ENCODE measurements around the gene IRAK1.

Gene IRAK1

DNA sequence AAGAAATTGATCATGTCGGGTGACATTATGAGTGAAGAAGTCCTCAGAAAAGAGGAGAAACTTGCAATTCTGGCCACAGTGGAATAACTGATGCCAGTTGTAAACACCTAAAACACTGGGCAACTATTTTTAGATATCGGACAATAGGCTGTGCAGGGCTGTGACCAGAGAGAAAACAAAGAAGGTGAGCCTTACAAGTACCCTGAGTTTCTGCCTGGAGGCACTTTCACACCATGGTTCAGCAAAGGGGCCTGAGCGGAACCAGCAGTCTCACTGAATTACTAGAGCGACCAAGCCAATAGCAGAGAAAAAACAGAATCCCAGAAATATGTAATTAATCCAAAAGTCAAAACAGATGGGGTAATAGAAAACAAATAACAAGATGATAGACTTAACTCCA is 11.2 kb downstream of the IRAK1 start:
- H3K79me2 ChIP-seq (ENCODE audit: insufficient read depth, low read depth), result no peaks in the 10 kb centered on the region
- H3K4me2 ChIP-seq, result peak overlapping the region; percentile 21; the same call in 1 of the 2 replicates
- H3K36me3 ChIP-seq (ENCODE audit: insufficient read depth), result 0 out of 2 replicates have a peak, but pooled peaks cover 2% of the 10 kb centered on the region
- H3K27ac ChIP-seq, result peak overlapping the region; percentile 42; the same call in 1 of the 2 replicates
- H3K4me1 ChIP-seq (ENCODE audit: low read depth, poor library complexity, severe bottlenecking), result peaks cover 45% of the 10 kb centered on the region
- H3K4me3 ChIP-seq (IDR thresholded peaks at IDR 0.05; ENCODE audit: insufficient read depth, low read depth, low read length), result no peak overlapping the region
- H2AFZ ChIP-seq (ENCODE audit: low read depth), result no peak overlapping the region
- no peaks in the 10 kb centered on the region for H3K27me3 ChIP-seq (ENCODE audit: insufficient read depth, low read depth)
- no peak overlapping the region; the same call in 1 of the 2 replicates for H3K9ac ChIP-seq
- H4K20me1 ChIP-seq (ENCODE audit: insufficient read depth), result no peaks in the 10 kb centered on the region
- TF ChIP-seq, protein P1, sequence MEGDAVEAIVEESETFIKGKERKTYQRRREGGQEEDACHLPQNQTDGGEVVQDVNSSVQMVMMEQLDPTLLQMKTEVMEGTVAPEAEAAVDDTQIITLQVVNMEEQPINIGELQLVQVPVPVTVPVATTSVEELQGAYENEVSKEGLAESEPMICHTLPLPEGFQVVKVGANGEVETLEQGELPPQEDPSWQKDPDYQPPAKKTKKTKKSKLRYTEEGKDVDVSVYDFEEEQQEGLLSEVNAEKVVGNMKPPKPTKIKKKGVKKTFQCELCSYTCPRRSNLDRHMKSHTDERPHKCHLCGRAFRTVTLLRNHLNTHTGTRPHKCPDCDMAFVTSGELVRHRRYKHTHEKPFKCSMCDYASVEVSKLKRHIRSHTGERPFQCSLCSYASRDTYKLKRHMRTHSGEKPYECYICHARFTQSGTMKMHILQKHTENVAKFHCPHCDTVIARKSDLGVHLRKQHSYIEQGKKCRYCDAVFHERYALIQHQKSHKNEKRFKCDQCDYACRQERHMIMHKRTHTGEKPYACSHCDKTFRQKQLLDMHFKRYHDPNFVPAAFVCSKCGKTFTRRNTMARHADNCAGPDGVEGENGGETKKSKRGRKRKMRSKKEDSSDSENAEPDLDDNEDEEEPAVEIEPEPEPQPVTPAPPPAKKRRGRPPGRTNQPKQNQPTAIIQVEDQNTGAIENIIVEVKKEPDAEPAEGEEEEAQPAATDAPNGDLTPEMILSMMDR (conservative IDR thresholded peaks at IDR 0.05; ENCODE audit: low read depth, low read length), result no peak

- Histone ChIP-seq H2AFZ (ENCODE audit: low read depth) (no peak overlapping the region), H3K27me3 (ENCODE audit: insufficient read depth, low read depth) (no peaks in the 10 kb centered on the region), H3K79me2 (ENCODE audit: insufficient read depth, low read depth) (no peaks in the 10 kb centered on the region), H3K36me3 (ENCODE audit: insufficient read depth) (no peaks in the 10 kb centered on the region), H3K4me3 (IDR thresholded peaks at IDR 0.05; ENCODE audit: insufficient read depth, low read depth, low read length) (no peak overlapping the region), H3K9ac (no peak overlapping the region), H3K4me1 (ENCODE audit: low read depth, poor library complexity, severe bottlenecking) (peaks cover 56% of the 10 kb centered on the region), H3K4me2 (no peak overlapping the region), H3K27ac (no peak overlapping the region), H4K20me1 (ENCODE audit: insufficient read depth) (no peaks in the 10 kb centered on the region)
- TF ChIP-seq, protein P1 (conservative IDR thresholded peaks at IDR 0.05; ENCODE audit: low read depth, low read length), result no peak
These were observed 12.8 kb downstream of the IRAK1 start for GRCh38 chrX:154006947-154007346.

- peaks cover 53% of the 10 kb centered on the region for H3K4me1 ChIP-seq (ENCODE audit: low read depth, poor library complexity, severe bottlenecking)
- H3K4me3 ChIP-seq (IDR thresholded peaks at IDR 0.05; ENCODE audit: insufficient read depth, low read depth, low read length), result no peak overlapping the region
- no peak overlapping the region for H3K4me2 ChIP-seq
- H3K36me3 ChIP-seq (ENCODE audit: insufficient read depth), result no peaks in the 10 kb centered on the region
- no peaks in the 10 kb centered on the region for H3K27me3 ChIP-seq (ENCODE audit: insufficient read depth, low read depth)
- H3K9ac ChIP-seq, result no peak overlapping the region
- H2AFZ ChIP-seq (ENCODE audit: low read depth), result no peak overlapping the region
- H3K79me2 ChIP-seq (ENCODE audit: insufficient read depth, low read depth), result no peaks in the 10 kb centered on the region
- H3K27ac ChIP-seq, result no peak overlapping the region; the same call in 1 of the 2 replicates
- H4K20me1 ChIP-seq (ENCODE audit: insufficient read depth), result no peaks in the 10 kb centered on the region
- TF ChIP-seq, protein P1 (conservative IDR thresholded peaks at IDR 0.05; ENCODE audit: low read depth, low read length), result no peak
These were observed 15.4 kb downstream of the IRAK1 start for GRCh38 chrX:154004315-154004714.

GRCh38 chrX:154002215-154002719 is 17.4 kb downstream of the IRAK1 start:
- no peaks in the 10 kb centered on the region for H3K36me3 ChIP-seq (ENCODE audit: insufficient read depth)
- H3K4me2 ChIP-seq, result peak overlapping the region; percentile 85
- peaks cover 34% of the 10 kb centered on the region for H3K4me1 ChIP-seq (ENCODE audit: low read depth, poor library complexity, severe bottlenecking)
- no peak overlapping the region; the same call in 1 of the 2 replicates for H2AFZ ChIP-seq (ENCODE audit: low read depth)
- H3K27ac ChIP-seq, result peak overlapping the region; percentile 100
- H3K9ac ChIP-seq, result peak overlapping the region; percentile 89
- H4K20me1 ChIP-seq (ENCODE audit: insufficient read depth), result no peaks in the 10 kb centered on the region
- no peak overlapping the region for H3K4me3 ChIP-seq (IDR thresholded peaks at IDR 0.05; ENCODE audit: insufficient read depth, low read depth, low read length)
- no peaks in the 10 kb centered on the region for H3K27me3 ChIP-seq (ENCODE audit: insufficient read depth, low read depth)
- H3K79me2 ChIP-seq (ENCODE audit: insufficient read depth, low read depth), result no peaks in the 10 kb centered on the region
- TF ChIP-seq, protein P1 (conservative IDR thresholded peaks at IDR 0.05; ENCODE audit: low read depth, low read length), result no peak
